Osteoblast (primary cell): ENCODE data around the gene PGPEP1. TPM values are rescaled to one million over a fixed set of nuclear protein-coding genes. Genes with fewer than 3 reads are reported as not detected.
A peak's percentile ranks its signal among the peaks of the same experiment; 100 is the strongest.

ENCODE experiments used
- DNase-seq: peaks from one replicate; pipeline ENCODE4 v3.0.0; 2011; ENCODE audit warnings: low spot score, mixed read lengths; ENCODE audit not compliant: insufficient read length; ENCODE audit errors: missing footprints
- H2AFZ ChIP-seq: 2 replicates; pipeline ENCODE4 v1.6.0; 2011; ENCODE audit warnings: mild to moderate bottlenecking, low read length
- H3K27ac ChIP-seq: 2 replicates; pipeline ENCODE4 v1.5.1; 2011; ENCODE audit warnings: mild to moderate bottlenecking, low read depth, low read length, moderate library complexity
- H3K27me3 ChIP-seq: 2 replicates; pipeline ENCODE4 v1.6.0; 2012; ENCODE audit warnings: mild to moderate bottlenecking, control low read depth, inconsistent platforms, low read length, moderate library complexity; ENCODE audit not compliant: insufficient read depth
- H3K36me3 ChIP-seq: 2 replicates; pipeline ENCODE4 v1.5.1; 2011; ENCODE audit warnings: mild to moderate bottlenecking, low read length, control low read depth, moderate library complexity; ENCODE audit not compliant: insufficient read depth
- H3K4me1 ChIP-seq: 2 replicates; pipeline ENCODE4 v1.5.1; 2011; ENCODE audit warnings: mild to moderate bottlenecking, low read length, control low read depth, moderate library complexity; ENCODE audit not compliant: insufficient read depth
- H3K4me2 ChIP-seq: 2 replicates; pipeline ENCODE4 v1.6.0; 2011; ENCODE audit warnings: mild to moderate bottlenecking, low read length; ENCODE audit not compliant: insufficient read depth
- H3K4me3 ChIP-seq: fragments of 200-600 bp; sonication (generic); 3 replicates; pipeline ENCODE4 v1.5.1; 2012; ENCODE audit warnings: mild to moderate bottlenecking, low read length, inconsistent platforms; ENCODE audit not compliant: insufficient read depth
- H3K79me2 ChIP-seq: 2 replicates; pipeline ENCODE4 v1.6.0; 2012; ENCODE audit warnings: mild to moderate bottlenecking, low read length, control low read depth, inconsistent platforms; ENCODE audit not compliant: insufficient read depth
- H3K9me3 ChIP-seq: 2 replicates; pipeline ENCODE4 v1.5.1; 2011; ENCODE audit warnings: low read depth, low read length, control low read depth
- H4K20me1 ChIP-seq: 2 replicates; pipeline ENCODE4 v1.6.0; 2012; ENCODE audit warnings: mild to moderate bottlenecking, low read length, control low read depth; ENCODE audit not compliant: insufficient read depth
- total RNA-seq: library from RNA; depleted of rRNA; stranded (reverse); fragments of >200 nt; gene quantifications from 2 replicates; pipeline ENCODE4 v1.2.3, GENCODE V29; 2012
- TF ChIP-seq, protein P1 (sequence below): IDR thresholded peaks from 2 replicates; pipeline ENCODE4 v1.5.1; 2011; ENCODE audit warnings: mild to moderate bottlenecking, low read depth, low read length, moderate library complexity; ENCODE audit errors: extremely low read depth

PGPEP1 gene
- total RNA-seq, 1 donor: 31.1 TPM

DNA sequence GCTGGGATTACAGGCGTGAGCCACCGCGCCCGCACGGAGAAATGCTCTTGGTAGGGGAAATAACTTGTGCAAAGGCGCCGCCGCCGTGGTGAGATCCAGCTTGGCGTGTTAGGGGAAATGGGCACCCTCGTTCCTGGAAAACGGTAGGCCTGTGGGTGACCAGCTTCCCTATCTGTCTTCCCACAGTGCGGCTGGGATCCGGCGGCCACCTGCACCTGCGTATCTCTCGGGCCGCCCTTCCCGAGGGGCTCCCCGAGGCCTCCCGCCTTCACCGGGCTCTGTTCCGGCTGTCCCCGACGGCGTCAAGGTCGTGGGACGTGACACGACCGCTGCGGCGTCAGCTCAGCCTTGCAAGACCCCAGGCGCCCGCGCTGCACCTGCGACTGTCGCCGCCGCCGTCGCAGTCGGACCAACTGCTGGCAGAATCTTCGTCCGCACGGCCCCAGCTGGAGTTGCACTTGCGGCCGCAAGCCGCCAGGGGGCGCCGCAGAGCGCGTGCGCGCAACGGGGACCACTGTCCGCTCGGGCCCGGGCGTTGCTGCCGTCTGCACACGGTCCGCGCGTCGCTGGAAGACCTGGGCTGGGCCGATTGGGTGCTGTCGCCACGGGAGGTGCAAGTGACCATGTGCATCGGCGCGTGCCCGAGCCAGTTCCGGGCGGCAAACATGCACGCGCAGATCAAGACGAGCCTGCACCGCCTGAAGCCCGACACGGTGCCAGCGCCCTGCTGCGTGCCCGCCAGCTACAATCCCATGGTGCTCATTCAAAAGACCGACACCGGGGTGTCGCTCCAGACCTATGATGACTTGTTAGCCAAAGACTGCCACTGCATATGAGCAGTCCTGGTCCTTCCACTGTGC is 47.9 kb downstream of the PGPEP1 start:
- Histone ChIP-seq H3K79me2 (peaks cover 12% of the 10 kb centered on the region), H3K4me2 (peak overlapping the region; percentile 78), H4K20me1 (no peaks in the 10 kb centered on the region), H2AFZ (peak overlapping the region; percentile 47), H3K27ac (no peak overlapping the region), H3K27me3 (no peaks in the 10 kb centered on the region), H3K9me3 (no peaks in the 10 kb centered on the region), H3K4me1 (peaks cover 14% of the 10 kb centered on the region), H3K36me3 (peaks cover 14% of the 10 kb centered on the region), H3K4me3 (peak overlapping the region; percentile 77)
- DNase-seq: peak; percentile 96
- TF ChIP-seq, protein P1, sequence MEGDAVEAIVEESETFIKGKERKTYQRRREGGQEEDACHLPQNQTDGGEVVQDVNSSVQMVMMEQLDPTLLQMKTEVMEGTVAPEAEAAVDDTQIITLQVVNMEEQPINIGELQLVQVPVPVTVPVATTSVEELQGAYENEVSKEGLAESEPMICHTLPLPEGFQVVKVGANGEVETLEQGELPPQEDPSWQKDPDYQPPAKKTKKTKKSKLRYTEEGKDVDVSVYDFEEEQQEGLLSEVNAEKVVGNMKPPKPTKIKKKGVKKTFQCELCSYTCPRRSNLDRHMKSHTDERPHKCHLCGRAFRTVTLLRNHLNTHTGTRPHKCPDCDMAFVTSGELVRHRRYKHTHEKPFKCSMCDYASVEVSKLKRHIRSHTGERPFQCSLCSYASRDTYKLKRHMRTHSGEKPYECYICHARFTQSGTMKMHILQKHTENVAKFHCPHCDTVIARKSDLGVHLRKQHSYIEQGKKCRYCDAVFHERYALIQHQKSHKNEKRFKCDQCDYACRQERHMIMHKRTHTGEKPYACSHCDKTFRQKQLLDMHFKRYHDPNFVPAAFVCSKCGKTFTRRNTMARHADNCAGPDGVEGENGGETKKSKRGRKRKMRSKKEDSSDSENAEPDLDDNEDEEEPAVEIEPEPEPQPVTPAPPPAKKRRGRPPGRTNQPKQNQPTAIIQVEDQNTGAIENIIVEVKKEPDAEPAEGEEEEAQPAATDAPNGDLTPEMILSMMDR: peak; percentile 84

DNA sequence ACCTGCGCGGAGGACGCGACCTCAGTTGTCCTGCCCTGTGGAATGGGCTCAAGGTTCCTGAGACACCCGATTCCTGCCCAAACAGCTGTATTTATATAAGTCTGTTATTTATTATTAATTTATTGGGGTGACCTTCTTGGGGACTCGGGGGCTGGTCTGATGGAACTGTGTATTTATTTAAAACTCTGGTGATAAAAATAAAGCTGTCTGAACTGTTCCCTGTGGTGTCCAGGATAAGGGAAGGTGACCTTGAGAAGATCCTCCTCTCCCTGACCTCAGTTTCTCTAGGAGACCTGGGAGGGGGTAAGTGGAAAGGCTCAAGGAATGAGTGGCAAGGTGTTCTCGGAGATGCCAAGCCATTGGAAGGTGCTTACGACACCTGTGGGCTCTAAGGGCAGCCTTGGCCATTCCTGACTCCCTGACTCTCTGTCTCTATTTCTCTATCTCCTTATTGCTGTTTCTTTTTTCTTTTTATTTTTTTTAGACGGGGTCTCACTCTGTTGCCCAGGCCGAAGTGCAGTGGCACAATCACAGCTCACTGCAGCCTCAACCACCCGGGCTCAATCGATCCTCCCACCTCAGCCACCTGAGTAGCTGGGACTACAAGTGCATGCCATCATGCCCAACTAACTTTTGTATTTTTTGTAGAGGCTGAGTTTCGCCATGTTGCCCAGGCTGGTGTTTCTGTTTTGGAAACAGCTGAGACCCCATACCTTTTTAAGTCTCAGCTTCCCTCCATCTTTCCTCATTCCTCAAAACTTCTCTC is 48.7 kb downstream of the PGPEP1 start:
- Histone ChIP-seq H2AFZ (no peak overlapping the region), H3K9me3 (no peaks in the 10 kb centered on the region), H3K36me3 (peaks cover 14% of the 10 kb centered on the region), H3K4me1 (peaks cover 14% of the 10 kb centered on the region), H3K79me2 (peaks cover 12% of the 10 kb centered on the region), H3K27me3 (no peaks in the 10 kb centered on the region), H4K20me1 (no peaks in the 10 kb centered on the region), H3K4me2 (peak overlapping the region; percentile 78), H3K27ac (no peak overlapping the region), H3K4me3 (peak overlapping the region; percentile 77)
- TF ChIP-seq, protein P1: no peak
- peak; percentile 43 for DNase-seq

DNA sequence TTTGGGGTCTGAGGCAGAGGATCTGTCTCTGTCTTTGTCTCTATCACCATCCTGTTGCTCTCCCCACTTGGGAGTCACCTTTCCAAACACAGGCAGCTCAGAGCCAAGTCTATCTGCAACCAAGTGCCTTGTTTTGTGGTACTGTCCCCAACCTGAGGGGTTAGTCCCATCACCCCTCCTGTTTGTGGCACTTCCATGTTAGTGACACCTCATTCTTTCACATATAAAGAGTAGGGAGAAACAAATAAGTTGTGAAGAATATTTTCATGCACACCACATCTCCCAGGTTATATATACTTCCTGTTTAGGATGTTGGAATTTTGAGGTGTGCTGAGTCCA is 49.3 kb downstream of the PGPEP1 start:
- Histone ChIP-seq H3K4me2 (no peak overlapping the region), H2AFZ (no peak overlapping the region), H3K79me2 (peaks cover 12% of the 10 kb centered on the region), H3K4me1 (peaks cover 14% of the 10 kb centered on the region), H4K20me1 (no peaks in the 10 kb centered on the region), H3K9me3 (no peaks in the 10 kb centered on the region), H3K27ac (no peak overlapping the region), H3K36me3 (peaks cover 14% of the 10 kb centered on the region), H3K27me3 (no peaks in the 10 kb centered on the region), H3K4me3 (no peak overlapping the region)
- TF ChIP-seq, protein P1: no peak
- no peak for DNase-seq
